Non-pigmented ciliary epithelial cell (primary cell): ENCODE data around the gene ALX1.
"Not testable (repeated sequence)": the region's sequence is repeated elsewhere in the genome, so short reads cannot be mapped to it uniquely, and the experiment has no call there.

Experiments
- DNase-seq: peaks from one replicate; pipeline ENCODE4 v3.0.0-alpha.2; 2010; ENCODE audit warnings: low read depth

ALX1 gene

DNA sequence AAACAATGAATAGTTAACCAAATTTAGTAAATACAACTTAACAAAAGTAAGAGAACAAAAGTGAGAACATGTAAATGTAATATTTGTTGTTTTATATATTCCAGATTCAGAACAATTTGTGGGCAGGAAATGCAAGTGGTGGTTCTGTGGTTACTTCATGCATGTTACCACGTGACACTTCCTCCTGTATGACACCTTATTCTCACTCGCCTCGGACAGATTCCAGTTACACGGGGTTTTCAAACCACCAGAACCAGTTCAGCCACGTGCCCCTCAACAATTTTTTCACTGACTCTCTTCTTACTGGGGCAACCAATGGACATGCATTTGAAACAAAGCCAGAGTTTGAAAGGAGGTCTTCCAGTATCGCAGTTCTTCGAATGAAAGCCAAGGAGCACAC, 21.0 kb downstream of the ALX1 start:
- DNase-seq: no peak

DNA sequence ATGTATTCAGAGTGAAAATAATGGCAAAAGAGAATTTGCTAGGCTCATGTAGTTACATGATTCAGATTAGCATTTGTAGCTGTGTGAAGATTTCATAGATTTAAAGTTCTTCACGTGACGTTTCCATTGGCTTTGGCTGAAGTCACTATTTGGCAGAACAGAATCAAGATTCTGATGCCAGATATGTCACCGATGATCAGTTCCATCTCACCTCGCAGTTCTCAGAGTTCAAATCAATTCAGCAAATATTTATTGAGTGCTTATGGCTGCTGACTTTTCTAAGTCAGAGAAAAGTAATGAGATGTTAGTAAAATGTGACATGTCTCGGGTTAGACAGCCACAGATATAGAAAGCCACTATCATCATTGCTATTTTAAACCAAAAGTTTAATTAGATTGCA, 28.4 kb downstream of the ALX1 start:
- no peak for DNase-seq

DNA sequence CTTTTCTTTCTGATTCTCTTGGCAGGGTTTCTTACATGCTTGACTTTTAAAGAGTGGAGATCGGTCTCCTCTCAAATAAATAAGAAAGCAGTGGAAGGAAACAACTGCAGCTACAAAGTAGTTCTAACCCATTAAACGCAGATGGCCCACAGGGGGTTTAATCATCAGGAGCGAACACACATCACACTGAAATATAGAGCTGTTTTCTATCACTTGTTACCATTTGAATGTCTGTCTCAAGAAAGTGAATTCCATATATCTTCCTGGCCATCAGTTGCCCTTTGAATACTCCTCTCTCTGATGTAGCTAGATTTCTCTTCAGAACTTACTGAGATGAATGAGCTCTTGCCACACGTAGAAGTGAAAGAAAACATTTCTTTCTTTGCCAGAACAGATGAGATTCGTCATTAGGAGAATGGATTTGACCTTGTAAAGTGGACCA, 29.1 kb downstream of the ALX1 start:
- DNase-seq: no peak

GRCh38 chr12:85310025-85310424, 30.0 kb downstream of the ALX1 start:
- no peak for DNase-seq

- DNase-seq: no peak
Measured at GRCh38 chr12:85310456-85311076, 30.5 kb downstream of the ALX1 start.

GRCh38 chr12:85317866-85318636, 38.0 kb downstream of the ALX1 start:
- not testable (repeated sequence) for DNase-seq

DNA sequence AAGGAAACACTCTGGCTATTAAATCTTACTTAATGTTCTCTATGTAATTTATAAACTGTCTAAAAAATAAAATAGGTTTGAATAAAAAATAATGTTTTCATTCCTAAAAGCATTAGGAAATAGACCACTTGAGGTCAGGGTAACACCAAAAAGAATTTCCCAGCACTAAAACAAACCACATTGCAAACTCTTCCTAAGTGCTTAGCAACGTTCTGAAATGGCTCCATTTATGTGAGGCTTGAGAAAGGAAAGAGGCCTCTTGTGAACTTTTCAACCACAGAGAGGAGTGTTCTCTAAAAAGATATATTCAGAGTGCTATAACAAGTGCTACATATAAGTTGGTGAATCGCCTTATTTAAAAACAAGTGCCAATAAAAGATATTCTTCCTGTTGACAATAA, 42.7 kb downstream of the ALX1 start:
- DNase-seq: peak; percentile 3

DNA sequence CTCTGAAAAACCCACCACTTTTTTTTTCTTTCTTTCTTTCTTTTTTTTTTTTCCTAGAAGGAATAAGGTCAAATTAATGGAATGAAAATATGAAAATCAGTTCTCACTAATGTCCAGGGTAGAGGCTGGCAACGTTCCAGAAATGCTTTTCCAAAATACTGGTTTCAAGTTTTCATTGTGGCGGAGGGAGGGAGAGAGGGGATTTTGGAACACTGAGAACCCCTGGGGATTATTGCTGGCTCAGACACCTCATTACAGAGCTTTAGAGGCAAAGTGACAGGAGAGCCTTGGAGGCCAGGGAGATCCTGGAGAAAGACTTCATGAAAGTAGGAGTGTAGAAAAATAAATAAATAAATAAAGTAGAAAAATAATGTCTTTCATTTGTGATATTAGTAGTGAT, 45.4 kb downstream of the ALX1 start:
- DNase-seq: no peak

- DNase-seq: no peak
Measured at GRCh38 chr12:85329913-85330312, 49.9 kb downstream of the ALX1 start.

- DNase-seq: no peak
Measured at GRCh38 chr12:85348779-85349178, 68.8 kb downstream of the ALX1 start.

GRCh38 chr12:85350356-85350755, 70.3 kb downstream of the ALX1 start:
- DNase-seq: no peak
